ENCODE data around the gene SYNE4. TPM values are rescaled to one million over a fixed set of nuclear protein-coding genes. Genes with fewer than 3 reads are reported as not detected.

Gene SYNE4
- total and polyA plus RNA-seq, 9 of the 15 experiments (the other 6 are each of a cell fraction or from before 2014, with no cell fraction given): 0.03 to 0.65 (median 0.29) TPM

GRCh38 chr19:36009220-36009619 is 607 bp upstream of the SYNE4 start:
- Histone ChIP-seq H3K9me3 (replicated peaks; ENCODE audit: control insufficient read depth, insufficient read depth, low read depth, low read length) (no peaks in the 10 kb centered on the region), H3K79me2 (ENCODE audit: control insufficient read depth, insufficient read depth, low read length) (peaks cover 13% of the 10 kb centered on the region), H2AFZ (ENCODE audit: low read depth, low read length) (no peak overlapping the region), H3K27me3 (ENCODE audit: control insufficient read depth in 2 of 2, insufficient read depth in 2 of 2, low read length in 2 of 2) (no peaks in the 10 kb centered on the region), H3K36me3 (ENCODE audit: control insufficient read depth, insufficient read depth, low read length) (0 out of 3 replicates have a peak, but pooled peaks cover 2% of the 10 kb centered on the region), H3K9ac (ENCODE audit: insufficient read depth in 1 of 2, low read depth in 2 of 2, low read length in 2 of 2) (no peak overlapping the region), H3K9me1 (ENCODE audit: control insufficient read depth, insufficient read depth, low read length) (no peaks in the 10 kb centered on the region), H3K4me1 (replicated peaks in 1 of 2; ENCODE audit: control insufficient read depth in 2 of 2, insufficient read depth in 2 of 2, low read length in 2 of 2) (peaks cover 5 to 23% of the 10 kb centered on the region in 2 experiments; a peak in 2 of 5 replicates), H4K20me1 (replicated peaks; ENCODE audit: control insufficient read depth, insufficient read depth, low read length) (no peaks in the 10 kb centered on the region), H3K4me2 (ENCODE audit: insufficient read depth, low read length) (no peak overlapping the region), H3K4me3 (no peak overlapping the region), H3K27ac (ENCODE audit: extremely low read depth, low read depth, low read length) (no peak overlapping the region)
- ChIA-PET CTCF (ENCODE audit: low intra/inter-chr PET ratio) (no interaction called here), POLR2A (no interaction called here)
- FAIRE-seq (no peak), DNase-seq (ENCODE audit: extremely low read depth in 1 of 4, low spot score in 3 of 4) (no peak), ATAC-seq (no peak)
- intact Hi-C loops (cut with micrococcal nuclease): no loop called here
- WGBS (ENCODE audit: insufficient coverage, low coverage, missing lambda C conversion rate): 97% methylated on average over 27 of the region's 50 CpGs
- no TSS peak for BruUV-seq (replicated peaks)
- in situ Hi-C loops (cut with MboI): no loop called here
- TF ChIP-seq ASH1L (IDR thresholded peaks at IDR 0.05; ENCODE audit: borderline replicate concordance, low read depth, partially characterized antibody): no peak
- TF ChIP-seq POLR2G (IDR thresholded peaks at IDR 0.05; ENCODE audit: low read depth, low read length): 0 out of 2 replicates have a peak, but pooled peaks have one; percentile 26

GRCh38 chr19:36006955-36007354 is 1.7 kb downstream of the SYNE4 start:
- H3K9me1 ChIP-seq (ENCODE audit: control insufficient read depth, insufficient read depth, low read length): no peaks in the 10 kb centered on the region
- intact Hi-C loops (cut with micrococcal nuclease): no loop called here
- no peaks in the 10 kb centered on the region for H3K36me3 ChIP-seq (ENCODE audit: control insufficient read depth, insufficient read depth, low read length)
- FAIRE-seq: no peak
- CTCF ChIA-PET (ENCODE audit: low intra/inter-chr PET ratio): no interaction called here
- 76% methylated on average over 4 of the region's 5 CpGs for WGBS (ENCODE audit: insufficient coverage, low coverage, missing lambda C conversion rate)
- H3K4me3 ChIP-seq: no peak overlapping the region
- no peak for ATAC-seq
- no peaks in the 10 kb centered on the region for H3K9me3 ChIP-seq (replicated peaks; ENCODE audit: control insufficient read depth, insufficient read depth, low read depth, low read length)
- in situ Hi-C loops (cut with MboI): no loop called here
- no peak for DNase-seq (ENCODE audit: extremely low read depth in 1 of 4, low spot score in 3 of 4)
- H4K20me1 ChIP-seq (replicated peaks; ENCODE audit: control insufficient read depth, insufficient read depth, low read length): no peaks in the 10 kb centered on the region
- H3K27me3 ChIP-seq (ENCODE audit: control insufficient read depth in 2 of 2, insufficient read depth in 2 of 2, low read length in 2 of 2): no peaks in the 10 kb centered on the region
- H3K27ac ChIP-seq (ENCODE audit: extremely low read depth, low read depth, low read length): no peak overlapping the region
- no peaks in the 10 kb centered on the region for H3K79me2 ChIP-seq (ENCODE audit: control insufficient read depth, insufficient read depth, low read length)
- POLR2A ChIA-PET: interaction anchor here (0.5 kb wide), 1 partner anchor 490 kb away, joined by 3 read pairs; no protein-coding TSS in a partner anchor
- no peak overlapping the region; a peak in 1 of 4 replicates for H3K9ac ChIP-seq (ENCODE audit: insufficient read depth in 1 of 2, low read depth in 2 of 2, low read length in 2 of 2)
- TF ChIP-seq TRIM28 (IDR thresholded peaks at IDR 0.05) (no peak), POLR2G (IDR thresholded peaks at IDR 0.05; ENCODE audit: low read depth, low read length) (peak; percentile 46; the same call in 1 of the 2 replicates), RHOXF2B (CRISPR knock-in tag; conservative IDR thresholded peaks at IDR 0.05) (no peak), SREBF2 (CRISPR knock-in tag; IDR thresholded peaks at IDR 0.05) (no peak)
- no peak overlapping the region for H3K4me2 ChIP-seq (ENCODE audit: insufficient read depth, low read length)
- peaks cover 0 to 23% of the 10 kb centered on the region in 2 experiments; a peak in 1 of 5 replicates for H3K4me1 ChIP-seq (replicated peaks in 1 of 2; ENCODE audit: control insufficient read depth in 2 of 2, insufficient read depth in 2 of 2, low read length in 2 of 2)
- H2AFZ ChIP-seq (ENCODE audit: low read depth, low read length): no peak overlapping the region
- no TSS peak for BruUV-seq (replicated peaks)

All from K562 (cell line).